Endothelial cell of umbilical vein (primary cell): ENCODE results near the gene LDHD. TPM values are rescaled to one million over a fixed set of nuclear protein-coding genes. Genes with fewer than 3 reads are reported as not detected.
A peak's percentile ranks its signal among the peaks of the same experiment; 100 is the strongest.

Experiments used
- BruUV-seq: library from RNA; stranded (reverse); fragments of 400-500 nt; replicated peaks from 2 replicates; lab custom pipeline; 2021; lab: Mats Ljungman, UMichigan
- CTCF ChIA-PET: fragments of 300-600, 350-600 bp; sonication (Branson Sonifier 250); formaldehyde crosslinking; loops from one replicate; lab custom pipeline; 2021; ENCODE audit warnings: antibody characterized with exemption, inconsistent platforms; lab: Charles Lee
- POLR2A ChIA-PET: fragments of 300-600, 350-600 bp; sonication (Branson Sonifier 250); formaldehyde crosslinking; loops from one replicate; lab custom pipeline; 2021; ENCODE audit warnings: antibody characterized with exemption, inconsistent platforms; lab: Charles Lee
- DNase-seq: peaks from one replicate; pipeline ENCODE4 v3.0.0-alpha.2; 2011; ENCODE audit warnings: low read depth, low spot score
- FAIRE-seq: peaks from 2 replicates; lab custom pipeline; 2011; peaks lifted over from hg19 to GRCh38; lab: Jason Lieb, UNC
- H2AFZ ChIP-seq: 2 replicates; pipeline ENCODE4 v1.6.0; 2012; ENCODE audit warnings: low read depth, low read length, control low read depth, inconsistent platforms
- H3K27ac ChIP-seq: 2 replicates; pipeline ENCODE4 v1.5.1; 2011; ENCODE audit warnings: low read depth, mild to moderate bottlenecking, control low read depth, low read length, moderate library complexity; ENCODE audit not compliant: insufficient read depth
- H3K27me3 ChIP-seq, 2 experiments: 2 replicates each; pipeline versions ENCODE4 v1.6.0 to v1.6.1; 2011; ENCODE audit warnings: low read length in 2 of 2, mixed read lengths in 1 of 2; ENCODE audit not compliant: control insufficient read depth in 2 of 2, insufficient read depth in 2 of 2
- H3K36me3 ChIP-seq, 2 experiments: 2 replicates in 1 of 2; 3 replicates in 1 of 2; pipeline ENCODE4 v1.5.1; 2011; ENCODE audit warnings: low read length in 2 of 2, mild to moderate bottlenecking in 1 of 2, moderate library complexity in 1 of 2; ENCODE audit not compliant: control insufficient read depth in 2 of 2, insufficient read depth in 2 of 2; ENCODE audit errors: extremely low read depth in 1 of 2
- H3K4me1 ChIP-seq: 3 replicates; pipeline ENCODE4 v1.5.1; 2011; ENCODE audit warnings: mild to moderate bottlenecking, low read length; ENCODE audit not compliant: control insufficient read depth, insufficient read depth; ENCODE audit errors: extremely low read depth
- H3K4me2 ChIP-seq: 2 replicates; pipeline ENCODE4 v1.6.1; 2011; ENCODE audit warnings: low read length, control low read depth, mixed read lengths; ENCODE audit not compliant: insufficient read depth
- H3K4me3 ChIP-seq, 3 experiments: fragments of 200-600 bp in 1 of 3; sonication (generic), shearing (Covaris generic) in 1 of 3; replicated peaks in 1 of 3; 2 replicates each; pipeline ENCODE4 v1.5.1; 2011 to 2016; ENCODE audit warnings: control low read depth in 3 of 3, low read length in 3 of 3, mild to moderate bottlenecking in 2 of 3, inconsistent platforms in 1 of 3, low read depth in 1 of 3, moderate library complexity in 1 of 3; ENCODE audit not compliant: insufficient read depth in 1 of 3
- H3K79me2 ChIP-seq: 2 replicates; pipeline ENCODE4 v1.6.0; 2012; ENCODE audit warnings: low read length, inconsistent platforms; ENCODE audit not compliant: control insufficient read depth, insufficient read depth
- H3K9ac ChIP-seq: replicated peaks from 2 replicates; pipeline ENCODE3; 2011; ENCODE audit warnings: low read length, control low read depth; ENCODE audit not compliant: insufficient read depth; ENCODE audit errors: extremely low read depth
- H3K9me1 ChIP-seq: replicated peaks from 3 replicates; pipeline ENCODE4 v1.6.0; 2011; ENCODE audit warnings: mild to moderate bottlenecking, low read length; ENCODE audit not compliant: control insufficient read depth, insufficient read depth; ENCODE audit errors: extremely low read depth
- H3K9me3 ChIP-seq: replicated peaks from 2 replicates; pipeline ENCODE4 v1.5.1; 2012; ENCODE audit warnings: low read length, inconsistent platforms; ENCODE audit not compliant: control insufficient read depth, insufficient read depth
- H4K20me1 ChIP-seq: replicated peaks from 2 replicates; pipeline ENCODE3; 2011; ENCODE audit warnings: mild to moderate bottlenecking, low read length; ENCODE audit not compliant: control insufficient read depth, insufficient read depth; ENCODE audit errors: extremely low read depth
- EZH2 ChIP-seq: IDR thresholded peaks from 2 replicates; pipeline ENCODE4 v1.6.1; 2012; ENCODE audit warnings: borderline replicate concordance, low read depth, mild to moderate bottlenecking, moderate library complexity, low read length, inconsistent platforms; ENCODE audit not compliant: severe bottlenecking
- FOS ChIP-seq: IDR thresholded peaks from 2 replicates; pipeline ENCODE4 v1.6.1; 2011; ENCODE audit warnings: mild to moderate bottlenecking, low read length, moderate library complexity, borderline replicate concordance; ENCODE audit not compliant: insufficient read depth
- GATA2 ChIP-seq: IDR thresholded peaks from 2 replicates; pipeline ENCODE4 v1.7.0; 2011; ENCODE audit warnings: low read depth, mild to moderate bottlenecking, moderate library complexity, mixed read lengths, low read length; ENCODE audit not compliant: insufficient read length, insufficient read depth
- JUN ChIP-seq: IDR thresholded peaks from 2 replicates; pipeline ENCODE4 v1.6.1; 2011; ENCODE audit warnings: borderline replicate concordance, low read depth; ENCODE audit not compliant: insufficient read length, insufficient read depth
- POLR2A ChIP-seq: IDR thresholded peaks from 2 replicates; pipeline ENCODE4 v1.6.1; 2012; ENCODE audit warnings: low read depth, mild to moderate bottlenecking, control low read depth, low read length
- POLR2AphosphoS5 ChIP-seq: IDR thresholded peaks from 2 replicates; pipeline ENCODE4 v1.6.1; 2012; ENCODE audit warnings: low read depth, mild to moderate bottlenecking, control low read depth, low read length, moderate library complexity; ENCODE audit not compliant: insufficient read depth
- dilution Hi-C: fragments of 300-500 bp; cut with MboI; formaldehyde crosslinking; loops from one replicate; pipeline ENCODE4 v1.15.0; 2019; ENCODE audit warnings: low sequenced_read_pairs; ENCODE audit not compliant: extremely low pct_ligation_motif_present
- intact Hi-C: fragments of 100-400 bp; cut with micrococcal nuclease; formaldehyde crosslinking; loops from one replicate; pipeline ENCODE4 v1.10.0; 2022
- polyA plus RNA-seq, 4 experiments: library from polyadenylated mRNA; depleted of rRNA in 3 of 4; stranded (reverse) in 3 of 4; unstranded in 1 of 4; fragments of >200 nt; gene quantifications; 2 replicates each; pipeline versions ENCODE4 v1.2.1 to v1.2.3, GENCODE V29; 2011 to 2012; ENCODE audit warnings: missing spikeins in 1 of 4
- total RNA-seq: library from RNA; stranded (reverse); gene quantifications from 2 replicates; pipeline ENCODE4 v1.2.3, GENCODE V29; 2021
- TF ChIP-seq, protein P1 (sequence below): IDR thresholded peaks from 2 replicates; pipeline ENCODE4 v1.6.1; 2011; ENCODE audit not compliant: insufficient read depth, insufficient read length

LDHD gene
- total and polyA plus RNA-seq, 2 donors (not counting 3 experiments of a cell fraction or from before 2014, with no cell fraction given) = 0.41 TPM; not detected in 1

DNA sequence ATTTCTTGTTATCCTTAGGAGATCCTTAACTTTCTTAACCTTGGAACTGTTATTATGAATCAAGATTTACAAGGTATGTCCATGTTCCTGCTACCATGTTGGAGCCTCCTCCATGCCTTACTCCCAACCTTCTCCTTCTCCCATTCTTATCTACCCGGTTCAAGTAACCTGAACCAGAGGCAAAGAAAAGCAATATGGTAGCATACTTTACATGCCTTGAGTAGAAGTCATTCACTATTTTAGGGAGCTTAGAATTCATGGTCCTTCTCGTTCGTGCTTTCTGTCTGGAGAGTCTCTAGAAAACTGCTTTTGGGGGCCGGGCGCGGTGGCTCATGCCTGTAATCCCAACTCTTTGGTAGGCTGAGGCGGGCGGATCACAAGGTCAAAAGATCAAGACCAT is 37.7 kb downstream of the LDHD start:
- dilution Hi-C loops (no loop called here), intact Hi-C loops (no loop called here)
- H3K4me2 ChIP-seq = no peak overlapping the region
- no TSS peak for BruUV-seq
- no peak overlapping the region for H3K27ac ChIP-seq
- peaks cover 33% of the 10 kb centered on the region for H3K79me2 ChIP-seq
- FAIRE-seq = no peak
- no peak overlapping the region for H3K4me3 ChIP-seq
- CTCF ChIA-PET = interaction anchor here (0.9 to 1.9 kb wide), 2 partner anchors 32 to 80 kb away, joined by 3 to 4 read pairs; partner anchors contain the start of gene ZNRF1
- POLR2A ChIA-PET = no interaction called here
- H4K20me1 ChIP-seq = peaks cover 2% of the 10 kb centered on the region
- no peak overlapping the region for H3K9ac ChIP-seq
- TF ChIP-seq GATA2 (no peak), POLR2AphosphoS5 (no peak), FOS (no peak), EZH2 (no peak)
- no peak overlapping the region for H2AFZ ChIP-seq
- no peaks in the 10 kb centered on the region for H3K27me3 ChIP-seq
- H3K4me1 ChIP-seq = peaks cover 13% of the 10 kb centered on the region
- H3K9me1 ChIP-seq = no peaks in the 10 kb centered on the region
- DNase-seq = no peak
- no peaks in the 10 kb centered on the region for H3K9me3 ChIP-seq
- H3K36me3 ChIP-seq = no peaks in the 10 kb centered on the region

DNA sequence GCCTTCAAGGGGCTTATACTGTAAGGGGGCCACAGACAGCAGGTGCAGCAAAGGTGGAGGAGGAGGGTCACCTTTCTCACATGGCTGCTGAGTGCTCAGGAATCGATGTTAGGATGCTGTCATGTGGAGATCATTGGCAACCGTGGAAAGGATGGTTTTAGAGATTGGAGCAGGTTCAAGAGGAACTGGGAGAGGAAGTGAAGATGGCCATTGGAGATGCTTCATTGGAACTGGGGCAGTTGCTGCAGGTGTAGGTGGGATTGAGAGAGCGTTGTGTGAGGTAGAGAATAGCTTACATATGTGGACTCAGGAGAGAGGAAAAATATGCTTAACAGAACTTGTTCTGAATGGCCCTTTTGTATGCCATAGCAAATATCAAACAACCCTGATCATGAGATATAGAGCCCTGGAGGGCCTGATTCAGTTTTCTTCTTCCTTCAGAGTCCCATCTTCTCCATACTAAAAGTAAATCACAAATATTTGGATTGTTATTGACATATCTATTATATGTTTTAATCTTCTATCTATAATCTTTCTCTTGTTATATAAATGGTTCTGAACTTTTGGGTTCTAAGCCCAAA is 40.8 kb downstream of the LDHD start:
- Histone ChIP-seq H3K27me3 (no peaks in the 10 kb centered on the region), H3K4me2 (peak overlapping the region; percentile 23), H3K79me2 (peaks cover 36% of the 10 kb centered on the region), H3K27ac (peak overlapping the region; percentile 35), H3K36me3 (no peaks in the 10 kb centered on the region), H2AFZ (no peak overlapping the region), H3K4me1 (peaks cover 13% of the 10 kb centered on the region), H3K4me3 (no peak overlapping the region), H3K9ac (no peak overlapping the region), H3K9me3 (no peaks in the 10 kb centered on the region), H3K9me1 (no peaks in the 10 kb centered on the region), H4K20me1 (peaks cover 2% of the 10 kb centered on the region)
- DNase-seq (no peak), FAIRE-seq (no peak)
- intact Hi-C loops = loop anchor here (1.0 to 2.0 kb wide), 2 partner anchors 12 to 35 kb away; no protein-coding TSS in a partner anchor
- BruUV-seq = no TSS peak
- CTCF ChIA-PET = interaction anchor here (0.9 to 2.0 kb wide), 7 partner anchors 9 to 77 kb away, joined by 3 to 14 read pairs (median 3); partner anchors contain the start of gene ZNRF1
- POLR2A ChIA-PET = no interaction called here
- dilution Hi-C loops = no loop called here
- TF ChIP-seq, protein P1, sequence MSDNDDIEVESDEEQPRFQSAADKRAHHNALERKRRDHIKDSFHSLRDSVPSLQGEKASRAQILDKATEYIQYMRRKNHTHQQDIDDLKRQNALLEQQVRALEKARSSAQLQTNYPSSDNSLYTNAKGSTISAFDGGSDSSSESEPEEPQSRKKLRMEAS = no peak
- no peak for TF ChIP-seq POLR2AphosphoS5
- no peak for TF ChIP-seq JUN
- TF ChIP-seq POLR2A = no peak
- TF ChIP-seq EZH2 = no peak
- no peak for TF ChIP-seq GATA2
